GM19452 (cell line): ENCODE measurements around the gene PRRG2.

Experiments
- ATAC-seq: cut with Tn5 transposase; IDR thresholded peaks from one replicate; pipeline ENCODE4 v1.9.1; 2021; ENCODE audit not compliant: unreplicated experiment

PRRG2 gene

DNA sequence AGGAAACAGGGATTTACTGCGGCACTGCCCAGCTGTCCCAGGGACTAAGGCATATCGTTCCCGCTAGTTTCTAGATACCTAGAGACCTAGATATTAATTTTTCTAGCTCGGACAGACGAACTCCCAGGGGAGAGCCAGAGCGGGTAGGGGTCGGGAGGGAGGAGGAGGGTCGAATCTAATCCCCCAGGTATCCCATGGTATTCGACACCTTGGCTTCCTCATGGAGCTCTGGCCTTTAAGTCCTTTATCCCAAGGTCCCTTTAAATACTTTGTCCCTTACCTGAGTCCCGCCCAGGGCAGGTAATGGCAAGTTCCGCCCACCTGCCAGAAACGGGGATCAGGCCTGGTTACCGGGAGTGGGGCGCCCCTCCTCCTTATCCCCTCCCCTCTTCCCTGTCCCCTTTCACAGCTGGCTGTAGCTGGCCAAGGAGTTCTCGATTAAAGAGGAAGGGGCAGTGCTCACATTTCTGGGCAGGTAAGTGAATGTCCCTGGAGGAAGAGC, at the start of gene PRRG2:
Gene PRRG2, plus strand, starts transcription at position 310 of the 502 bp plus-strand sequence. CDS start 1,904 bp downstream, outside the sequence.
- no peak for ATAC-seq

- ATAC-seq: peak; percentile 66
These were observed 47.3 kb upstream of the PRRG2 start for GRCh38 chr19:49533551-49534488.

DNA sequence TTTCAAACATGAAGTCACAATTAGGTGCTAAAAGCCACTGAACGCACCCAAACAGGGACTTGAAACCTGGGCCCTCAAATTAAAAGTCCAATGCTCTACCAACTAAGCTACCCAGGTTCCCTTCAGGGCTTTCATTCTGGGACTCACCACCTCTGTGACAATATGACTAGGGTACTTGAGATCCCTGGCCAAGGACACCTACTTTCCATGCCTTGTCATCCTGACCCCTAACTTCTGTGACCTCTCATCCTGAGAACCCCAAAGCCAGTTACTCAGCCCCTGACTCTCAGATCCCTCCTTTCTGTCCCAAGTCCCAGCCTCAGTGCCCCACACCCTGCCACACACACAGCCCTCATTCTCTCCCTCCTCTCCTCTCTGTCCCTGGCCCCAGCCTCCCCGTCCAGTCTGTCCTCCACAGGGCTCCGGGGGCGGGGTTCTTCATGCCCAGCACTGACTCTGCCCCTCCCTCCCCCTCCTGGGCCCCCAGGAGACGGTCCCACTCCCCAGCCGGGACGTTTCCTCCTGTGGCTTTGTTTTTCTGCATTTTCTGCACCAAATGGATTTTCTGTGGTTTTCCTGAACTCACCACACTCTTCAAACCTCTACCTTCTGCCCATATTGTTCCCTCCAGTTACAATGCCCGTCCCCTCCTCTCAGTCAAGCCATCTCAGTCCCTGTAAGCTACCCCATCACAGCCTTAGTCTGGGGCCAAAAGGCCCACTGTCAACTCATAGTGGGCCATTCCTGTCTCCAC, 46.3 kb upstream of the PRRG2 start:
- ATAC-seq: no peak

- ATAC-seq: no peak
These were observed 44.1 kb upstream of the PRRG2 start for GRCh38 chr19:49536921-49537462.

- ATAC-seq: no peak
These were observed 42.5 kb upstream of the PRRG2 start for GRCh38 chr19:49538643-49539042.

GRCh38 chr19:49539192-49539952, 41.7 kb upstream of the PRRG2 start:
- no peak for ATAC-seq

DNA sequence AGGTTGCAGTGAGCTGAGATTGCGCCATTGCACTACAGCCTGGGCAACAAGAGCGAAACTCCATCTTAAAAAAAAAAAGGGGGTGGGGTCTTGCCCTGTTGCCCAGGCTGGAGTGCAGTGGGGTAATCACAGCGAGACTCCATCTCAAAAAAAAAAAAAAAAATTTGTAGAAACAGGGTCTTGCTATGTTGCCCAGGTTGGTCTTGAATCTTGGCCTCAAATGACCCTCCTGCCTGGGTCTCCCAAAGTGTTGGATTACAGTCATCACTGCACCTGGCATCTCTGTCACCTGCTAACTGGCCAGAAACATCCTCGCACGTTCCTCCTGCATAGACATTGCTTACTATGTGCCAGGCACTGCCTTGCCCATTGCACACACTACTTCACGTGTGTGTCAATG, 39.2 kb upstream of the PRRG2 start:
- no peak for ATAC-seq

- no peak for ATAC-seq
These were observed 38.7 kb upstream of the PRRG2 start for GRCh38 chr19:49542446-49542845.

- ATAC-seq: no peak
These were observed 38.1 kb upstream of the PRRG2 start for GRCh38 chr19:49543032-49543431.

- no peak for ATAC-seq
These were observed 37.0 kb upstream of the PRRG2 start for GRCh38 chr19:49544154-49544553.

DNA sequence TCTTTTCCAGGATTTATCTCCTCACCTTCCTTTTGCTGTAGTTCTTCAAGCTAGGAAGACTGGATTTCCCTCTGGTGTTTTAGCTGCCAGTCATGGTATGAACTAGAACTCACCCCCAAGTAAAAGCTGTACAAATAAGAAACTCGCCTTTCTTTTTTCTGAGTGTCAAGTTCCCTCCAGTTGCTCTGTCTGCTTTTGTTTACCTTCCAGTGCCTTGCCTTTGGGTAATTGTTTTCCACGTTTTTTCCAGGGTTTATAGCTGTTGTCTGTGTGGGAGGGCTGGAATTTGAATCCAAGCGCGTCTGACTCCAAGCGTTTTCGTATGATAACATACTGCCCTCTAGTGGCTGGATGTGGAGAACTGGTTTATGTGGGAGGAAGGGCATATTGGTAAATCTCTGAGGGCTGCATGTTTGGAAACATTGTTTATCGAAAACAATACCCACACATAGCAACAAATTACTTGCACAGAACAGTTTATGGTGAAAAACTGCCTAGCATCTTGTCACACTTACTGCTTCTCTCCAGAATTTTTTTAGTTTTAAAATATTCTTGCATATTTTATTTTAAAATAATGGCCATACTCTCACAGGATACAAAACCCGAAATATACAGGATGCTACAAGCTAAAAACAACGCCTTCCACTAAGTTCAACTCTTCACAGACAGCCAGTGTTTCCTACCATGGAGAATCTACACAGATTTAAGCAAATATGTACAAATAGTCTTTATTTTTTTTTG, 34.1 kb upstream of the PRRG2 start:
- ATAC-seq: no peak

- ATAC-seq: no peak
These were observed 32.1 kb upstream of the PRRG2 start for GRCh38 chr19:49549045-49549444.

DNA sequence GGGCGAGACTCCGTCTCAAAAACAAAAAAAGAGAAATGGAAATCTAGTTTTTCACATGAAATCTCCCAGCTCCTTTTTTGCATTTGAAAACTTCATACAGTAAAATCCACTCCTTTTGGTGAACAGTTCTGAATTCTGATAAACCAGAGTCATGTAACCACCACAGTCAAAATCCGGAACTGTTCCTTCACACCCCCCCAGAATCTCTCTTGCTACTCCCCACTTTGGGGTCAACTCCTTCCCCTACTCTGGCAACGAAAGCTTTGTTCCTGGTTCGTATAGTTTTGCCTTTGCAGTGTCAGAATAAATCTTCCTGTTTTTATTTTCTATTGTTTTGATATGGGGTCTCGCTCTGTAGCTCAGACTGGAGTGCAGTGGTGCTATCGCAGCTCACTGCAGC, 29.6 kb upstream of the PRRG2 start:
- ATAC-seq: no peak

DNA sequence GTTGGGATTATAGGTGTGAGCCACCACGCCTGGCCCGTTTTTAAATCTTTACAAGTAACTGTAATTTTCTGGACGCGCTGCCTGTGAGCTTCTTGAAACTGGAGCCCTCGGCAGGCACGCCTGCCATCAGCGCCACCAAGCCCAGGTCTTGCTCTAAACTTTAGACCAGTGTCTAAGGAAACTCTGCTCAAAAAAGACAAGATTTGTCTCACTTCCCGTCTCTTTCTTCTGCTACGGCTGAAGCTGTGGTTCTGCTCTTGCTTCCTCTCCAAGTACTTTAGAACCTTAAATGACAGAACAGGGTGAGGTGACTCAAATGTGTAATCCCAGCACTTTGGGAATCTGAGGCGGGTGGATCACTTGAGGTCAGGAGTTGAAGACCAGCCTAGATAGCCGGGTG, 28.4 kb upstream of the PRRG2 start:
- no peak for ATAC-seq

- no peak for ATAC-seq
These were observed 27.5 kb upstream of the PRRG2 start for GRCh38 chr19:49553451-49554271.

GRCh38 chr19:49554701-49555181, 26.4 kb upstream of the PRRG2 start:
- ATAC-seq: no peak

- no peak for ATAC-seq
These were observed 25.3 kb upstream of the PRRG2 start for GRCh38 chr19:49555600-49556411.
